GM19452 (cell line): Measurements from ENCODE around the gene SV2C.
"Not testable (repeated sequence)": the region's sequence is repeated elsewhere in the genome, so short reads cannot be mapped to it uniquely, and the experiment has no call there.

Experiments
- ATAC-seq: cut with Tn5 transposase; IDR thresholded peaks from one replicate; pipeline ENCODE4 v1.9.1; 2021; ENCODE audit not compliant: unreplicated experiment

The SV2C gene

DNA sequence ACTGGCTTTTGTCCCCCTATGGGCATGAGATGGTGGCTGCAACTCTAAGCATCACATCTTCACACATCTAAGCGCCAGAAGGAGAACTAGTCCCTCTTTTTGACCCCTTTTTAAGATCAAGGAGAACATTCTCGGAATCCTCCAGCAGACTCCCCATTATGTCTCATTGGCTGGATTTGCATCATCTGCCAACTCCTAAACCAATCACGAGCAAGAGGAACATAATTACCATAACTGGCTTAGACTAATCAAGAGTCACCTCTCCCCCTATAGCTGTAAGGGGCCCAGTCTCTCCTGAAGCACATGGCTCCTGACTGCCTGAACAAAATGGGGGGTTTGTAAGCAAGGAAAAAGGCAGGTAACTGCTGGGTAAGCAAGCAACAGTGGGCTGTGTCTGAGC lies 251.4 kb downstream of the SV2C start:
- no peak for ATAC-seq

DNA sequence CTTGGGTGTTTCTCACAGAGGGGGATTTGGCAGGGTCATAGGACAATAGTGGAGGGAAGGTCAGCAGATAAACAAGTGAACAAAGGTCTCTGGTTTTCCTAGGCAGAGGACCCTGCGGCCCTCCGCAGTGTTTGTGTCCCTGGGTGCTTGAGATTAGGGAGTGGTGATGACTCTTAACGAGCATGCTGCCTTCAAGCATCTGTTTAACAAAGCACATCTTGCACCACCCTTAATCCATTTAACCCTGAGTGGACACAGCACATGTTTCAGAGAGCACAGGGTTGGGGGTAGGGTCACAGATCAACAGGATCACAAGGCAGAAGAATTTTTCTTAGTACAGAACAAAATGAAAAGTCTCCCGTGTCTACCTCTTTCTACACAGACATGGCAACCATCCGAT lies 252.3 kb downstream of the SV2C start:
- ATAC-seq, result not testable (repeated sequence)

- ATAC-seq, result not testable (repeated sequence)
Observed at GRCh38 chr5:76336253-76336809, 253.1 kb downstream of the SV2C start.

GRCh38 chr5:76337953-76338451 lies 254.8 kb downstream of the SV2C start:
- ATAC-seq, result no peak

DNA sequence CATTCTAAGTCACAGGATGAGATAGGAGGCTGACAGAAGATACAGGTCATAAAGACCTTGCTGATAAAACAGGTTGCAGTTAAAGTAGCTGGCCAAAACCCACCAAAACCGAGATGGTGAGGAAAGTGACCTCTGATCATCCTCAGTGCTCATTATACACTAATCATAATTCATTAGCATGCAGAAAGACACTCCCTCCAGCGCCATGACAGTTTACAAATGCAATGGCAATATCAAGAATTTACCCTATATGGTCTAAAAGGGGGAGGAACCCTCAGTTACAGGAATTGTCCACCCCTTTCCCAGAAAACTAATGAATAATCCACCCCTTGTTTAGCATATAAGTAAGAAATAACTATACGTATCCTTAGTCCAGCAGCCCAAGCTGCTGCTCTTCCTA lies 256.7 kb downstream of the SV2C start:
- no peak for ATAC-seq

DNA sequence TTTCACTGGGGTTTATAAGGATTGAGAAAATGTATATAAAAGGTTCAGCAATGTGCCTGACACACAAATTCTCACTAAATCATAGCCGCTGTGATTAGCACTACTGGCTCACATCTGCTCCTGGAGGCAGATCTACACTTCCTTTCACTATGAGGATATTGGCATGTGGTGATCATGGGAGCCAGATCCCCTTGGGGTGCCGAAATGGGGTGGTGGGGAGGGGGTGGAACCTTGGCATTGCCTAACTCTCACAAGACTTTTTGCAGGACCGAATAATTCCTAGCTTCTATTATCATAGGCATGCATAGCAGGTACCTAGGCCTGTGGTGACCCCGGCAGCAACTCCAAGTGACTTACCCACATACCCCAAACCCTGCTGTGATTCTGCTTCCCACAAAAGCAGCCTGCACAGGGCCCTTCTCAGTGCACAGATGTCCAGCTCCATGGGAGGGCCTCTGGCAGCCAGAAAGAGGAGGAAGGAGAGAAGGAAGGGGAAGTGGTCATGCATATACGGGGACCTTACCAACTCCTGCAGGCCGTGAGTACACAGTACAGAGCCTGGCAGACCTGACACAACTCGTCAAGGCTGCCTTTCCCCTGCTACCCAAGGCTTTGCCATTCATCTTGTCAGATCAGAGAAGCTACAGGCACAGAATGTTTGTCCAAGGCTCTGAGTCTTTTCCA lies 258.6 kb downstream of the SV2C start:
- ATAC-seq, result no peak

- no peak for ATAC-seq
Observed at GRCh38 chr5:76342474-76342873, 259.3 kb downstream of the SV2C start.

- ATAC-seq, result no peak
Observed at GRCh38 chr5:76345582-76345981, 262.4 kb downstream of the SV2C start.

DNA sequence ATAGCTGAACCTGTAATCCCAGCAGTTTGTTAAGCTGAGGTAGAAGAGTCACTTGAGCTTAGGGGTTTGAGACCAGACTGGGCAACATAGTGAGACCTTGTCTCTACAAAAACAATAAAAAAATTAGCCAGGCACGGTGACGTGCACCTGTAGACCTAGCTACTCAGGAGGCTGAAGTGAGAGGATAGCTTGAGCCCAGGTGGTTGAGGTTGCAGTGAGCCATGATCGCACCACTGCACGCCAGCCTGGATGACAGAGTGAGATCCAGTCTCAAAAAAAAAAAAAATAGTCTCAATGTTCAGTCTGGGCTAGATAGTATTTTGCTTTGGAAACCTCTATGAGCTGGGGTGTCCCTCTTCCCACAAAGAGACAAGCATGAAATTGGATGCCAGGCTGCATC lies 268.0 kb downstream of the SV2C start:
- peak; percentile 10 for ATAC-seq

GRCh38 chr5:76351577-76351976 lies 268.4 kb downstream of the SV2C start:
- ATAC-seq, result peak; percentile 99

DNA sequence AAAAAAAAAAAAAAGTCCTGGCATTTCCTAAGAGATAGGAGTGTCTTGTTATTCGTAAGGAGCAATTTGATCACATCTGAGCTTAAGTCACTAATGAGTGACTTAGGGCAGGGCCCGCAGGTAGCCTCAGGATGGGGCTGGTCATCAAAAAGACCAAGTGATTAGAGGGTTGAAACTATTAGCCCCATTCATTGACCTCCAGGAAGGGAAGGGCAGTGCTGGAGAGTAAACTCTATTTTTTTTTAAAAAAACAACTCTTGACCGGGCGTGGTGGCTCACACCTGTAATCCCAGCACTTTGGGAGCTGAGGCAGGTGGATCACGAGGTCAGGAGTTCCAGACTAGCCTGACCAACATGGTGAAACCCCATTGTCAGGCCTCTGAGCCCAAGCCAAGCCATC lies 273.7 kb downstream of the SV2C start:
- no peak for ATAC-seq

DNA sequence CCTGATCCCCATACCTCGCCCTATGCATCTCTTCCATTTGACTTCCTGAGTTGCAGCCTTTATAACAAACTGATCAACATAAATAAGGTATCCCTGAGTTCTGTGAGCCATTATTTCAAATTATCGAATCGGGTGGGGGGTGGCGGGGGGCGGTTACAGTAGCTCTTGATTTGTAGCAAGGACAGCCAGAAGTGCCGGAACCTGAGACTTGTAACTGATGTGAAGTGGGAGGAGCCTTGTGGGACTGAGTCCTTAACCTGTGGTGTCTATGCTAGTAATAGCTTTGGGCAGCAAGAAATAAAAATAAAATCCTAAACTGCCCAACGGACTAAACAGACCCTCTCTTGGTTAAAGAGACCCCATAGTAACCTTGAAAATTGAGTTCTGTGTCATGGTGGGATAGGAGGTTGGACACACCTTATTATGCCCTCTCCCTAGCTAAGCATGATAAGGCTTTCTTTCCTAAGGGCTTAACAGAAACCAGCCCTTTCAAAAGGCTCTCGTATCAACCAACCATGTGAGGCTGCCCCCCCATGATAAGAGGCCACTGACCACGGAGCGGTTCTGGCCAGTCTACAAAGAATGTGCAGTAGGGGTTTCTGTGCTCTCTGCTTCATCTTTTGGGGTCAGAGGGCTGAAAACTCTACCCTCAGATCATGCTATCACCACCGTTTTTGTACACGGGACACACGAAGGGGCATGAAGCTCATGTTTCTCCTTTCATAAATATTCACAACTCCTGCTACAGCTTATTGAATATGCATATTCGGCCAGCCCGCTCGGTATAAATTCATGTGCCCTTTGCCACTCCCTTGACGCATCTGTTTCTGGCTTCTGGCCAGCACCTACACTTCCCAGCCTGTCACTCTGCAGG lies 280.4 kb downstream of the SV2C start:
- no peak for ATAC-seq

DNA sequence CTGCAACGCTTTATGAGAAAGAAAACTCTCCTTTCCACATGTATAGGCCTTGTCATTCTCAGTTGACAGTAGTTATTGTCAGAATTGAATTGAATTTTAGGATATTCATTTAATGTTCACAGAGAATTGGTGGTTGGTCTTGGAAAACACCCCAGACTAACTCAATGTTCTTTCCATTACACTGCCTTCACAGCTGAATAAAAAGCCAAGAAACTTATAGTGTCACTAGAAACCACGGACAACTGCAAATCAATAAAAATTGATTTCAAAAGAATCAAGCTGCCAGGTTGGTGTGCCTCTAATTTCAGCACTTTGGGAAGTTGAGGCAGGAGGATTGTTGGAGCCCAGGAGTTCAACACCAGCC lies 281.0 kb downstream of the SV2C start:
- ATAC-seq, result no peak

DNA sequence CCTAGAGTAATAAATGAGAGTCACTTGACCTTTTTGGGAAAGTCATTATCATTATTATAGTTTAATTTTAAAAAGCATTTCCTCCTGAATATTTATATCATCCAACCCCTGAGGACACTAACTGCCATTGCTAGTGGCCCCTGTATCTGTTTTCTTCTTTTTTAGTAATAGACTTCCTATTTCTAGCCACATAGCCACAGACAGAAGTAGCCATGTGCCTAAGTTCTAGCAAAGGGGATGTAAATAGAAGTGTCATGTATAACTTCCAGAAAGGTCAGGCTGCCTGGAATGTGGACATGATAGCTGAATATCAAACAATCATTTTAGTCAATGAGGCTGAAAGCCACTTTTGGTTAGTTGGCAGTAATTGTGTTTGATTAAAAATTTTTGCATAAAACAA lies 282.4 kb downstream of the SV2C start:
- no peak for ATAC-seq

DNA sequence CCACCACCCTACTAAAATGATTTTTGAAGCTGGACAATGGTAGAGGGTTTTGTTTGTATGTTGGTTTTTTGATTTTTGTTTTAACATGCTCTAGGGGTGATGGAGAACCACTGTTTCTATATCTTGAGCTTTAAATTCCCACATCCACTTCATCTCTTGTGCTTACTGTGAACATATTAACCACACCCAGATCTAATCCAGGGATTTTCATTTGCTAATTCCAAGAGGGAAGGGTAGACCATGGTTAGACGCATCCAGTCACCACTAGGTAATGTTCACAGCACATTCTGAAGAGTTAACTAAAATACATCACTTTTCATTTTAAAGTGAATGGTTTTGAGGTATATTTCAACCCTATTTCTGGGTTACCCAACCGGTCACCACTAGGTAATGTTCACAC lies 283.4 kb downstream of the SV2C start:
- ATAC-seq, result no peak

GRCh38 chr5:76367623-76368371 lies 284.6 kb downstream of the SV2C start:
- ATAC-seq, result no peak

- ATAC-seq, result no peak
Observed at GRCh38 chr5:76368941-76369340, 285.8 kb downstream of the SV2C start.

DNA sequence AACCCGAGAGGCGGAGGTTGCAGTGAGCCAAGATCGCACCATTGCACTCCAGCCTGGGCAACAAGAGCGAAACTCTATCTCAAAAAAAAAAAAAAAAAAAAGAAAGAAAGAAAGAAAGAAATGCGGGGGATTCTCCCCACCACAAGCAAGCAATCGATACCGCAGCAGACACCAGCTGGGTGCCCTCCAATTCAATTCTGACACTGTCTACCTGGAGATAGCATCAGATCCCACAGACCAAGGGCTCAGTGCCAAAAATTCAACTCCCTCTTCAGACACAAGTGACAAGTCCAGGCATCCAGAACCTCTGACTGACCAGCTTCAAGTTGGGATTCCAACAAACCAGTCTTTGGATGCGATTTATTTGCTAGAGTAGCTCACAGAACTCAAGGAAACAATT lies 286.5 kb downstream of the SV2C start:
- ATAC-seq, result not testable (repeated sequence)

GRCh38 chr5:76371960-76372322 lies 288.8 kb downstream of the SV2C start:
- ATAC-seq, result no peak

GRCh38 chr5:76372323-76373054 lies 289.3 kb downstream of the SV2C start:
- ATAC-seq, result no peak
